Mammary epithelial cell (primary cell): ENCODE results near the gene NFASC.

Experiments
- CTCF ChIP-seq, 2 donors: IDR thresholded peaks in 1 of 2; conservative IDR thresholded peaks in 1 of 2; 2 replicates each; pipeline ENCODE4 v1.5.1; 2011 to 2012; ENCODE audit warnings: inconsistent platforms in 2 of 2, low read length in 2 of 2, mild to moderate bottlenecking in 2 of 2, control low read depth in 1 of 2, low read depth in 1 of 2; ENCODE audit not compliant: insufficient read depth in 1 of 2; ENCODE audit errors: extremely low read depth in 1 of 2
- EZH2 ChIP-seq: IDR thresholded peaks from 2 replicates; pipeline ENCODE4 v1.6.1; 2012; ENCODE audit warnings: low read length, inconsistent platforms, borderline replicate concordance

GRCh38 chr1:205012391-205013140, 141.9 kb downstream of the NFASC start:
- TF ChIP-seq CTCF (conservative IDR thresholded peaks at IDR 0.05 in 1 of 2, IDR thresholded peaks at IDR 0.05 in 1 of 2; ENCODE audit: extremely low read depth in 1 of 2, insufficient read depth in 1 of 2, low read depth in 1 of 2, low read length in 2 of 2) (no peak), EZH2 (no peak)
